ENCODE measurements around the gene FAM50B.

DNA sequence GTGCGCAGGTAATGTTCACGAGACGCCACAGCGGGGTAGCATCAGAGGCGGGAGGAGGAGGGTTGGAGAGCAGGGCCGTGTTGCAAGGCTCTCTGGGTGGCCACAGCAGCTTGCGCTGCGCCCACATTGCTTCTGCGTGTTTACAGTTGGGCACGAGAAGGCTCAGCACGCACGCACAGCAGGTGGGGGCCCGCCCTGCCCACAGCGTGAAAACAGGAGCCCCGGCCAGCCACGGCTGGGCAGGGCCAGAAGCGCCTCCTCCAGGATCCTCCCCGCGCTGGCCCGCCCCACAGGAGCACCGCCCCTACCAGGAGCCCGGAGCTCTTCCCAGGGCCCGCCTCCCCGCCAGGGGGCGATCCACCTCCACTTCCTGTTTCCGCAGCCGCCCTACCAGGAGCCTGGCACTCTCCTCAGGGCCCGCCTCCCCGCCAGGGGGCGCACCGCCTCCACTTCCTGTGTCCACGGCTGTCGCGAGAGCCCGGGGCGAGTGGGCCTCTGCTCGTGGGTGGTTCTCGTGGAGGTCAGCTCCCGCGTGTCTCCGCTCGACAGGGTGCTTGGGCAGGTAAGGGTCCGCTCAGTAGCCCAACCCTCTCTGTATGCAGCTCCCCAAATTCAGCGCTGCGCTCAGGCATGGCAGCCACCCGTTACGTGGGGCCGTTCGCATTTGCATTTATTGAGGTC, at the start of gene FAM50B:
- TF ChIP-seq, protein P1, sequence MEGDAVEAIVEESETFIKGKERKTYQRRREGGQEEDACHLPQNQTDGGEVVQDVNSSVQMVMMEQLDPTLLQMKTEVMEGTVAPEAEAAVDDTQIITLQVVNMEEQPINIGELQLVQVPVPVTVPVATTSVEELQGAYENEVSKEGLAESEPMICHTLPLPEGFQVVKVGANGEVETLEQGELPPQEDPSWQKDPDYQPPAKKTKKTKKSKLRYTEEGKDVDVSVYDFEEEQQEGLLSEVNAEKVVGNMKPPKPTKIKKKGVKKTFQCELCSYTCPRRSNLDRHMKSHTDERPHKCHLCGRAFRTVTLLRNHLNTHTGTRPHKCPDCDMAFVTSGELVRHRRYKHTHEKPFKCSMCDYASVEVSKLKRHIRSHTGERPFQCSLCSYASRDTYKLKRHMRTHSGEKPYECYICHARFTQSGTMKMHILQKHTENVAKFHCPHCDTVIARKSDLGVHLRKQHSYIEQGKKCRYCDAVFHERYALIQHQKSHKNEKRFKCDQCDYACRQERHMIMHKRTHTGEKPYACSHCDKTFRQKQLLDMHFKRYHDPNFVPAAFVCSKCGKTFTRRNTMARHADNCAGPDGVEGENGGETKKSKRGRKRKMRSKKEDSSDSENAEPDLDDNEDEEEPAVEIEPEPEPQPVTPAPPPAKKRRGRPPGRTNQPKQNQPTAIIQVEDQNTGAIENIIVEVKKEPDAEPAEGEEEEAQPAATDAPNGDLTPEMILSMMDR (conservative IDR thresholded peaks at IDR 0.05 in 1 of 2, IDR thresholded peaks at IDR 0.05 in 1 of 2; ENCODE audit: extremely low read depth in 1 of 2, insufficient read depth in 1 of 2, low read depth in 1 of 2, low read length in 2 of 2), result peak; percentile 48 to 91
- no peak for TF ChIP-seq EZH2 (IDR thresholded peaks at IDR 0.05; ENCODE audit: borderline replicate concordance, low read length)

Measured in mammary epithelial cell (primary cell).